Inflammatory macrophage (primary cell): ENCODE data around the gene GPR179.

Source experiments
- DNase-seq, 2 donors: peaks; one replicate each; pipeline ENCODE4 v3.0.0-alpha.2; 2020 to 2022

Gene GPR179

GRCh38 chr17:38342886-38343607 is 709 bp downstream of the GPR179 start:
- no peak for DNase-seq

GRCh38 chr17:38341035-38341721 is 2.6 kb downstream of the GPR179 start:
- DNase-seq = no peak

- no peak for DNase-seq
Measured at GRCh38 chr17:38339891-38340290, 3.9 kb downstream of the GPR179 start.

- DNase-seq = no peak
Measured at GRCh38 chr17:38338535-38338934, 5.2 kb downstream of the GPR179 start.

- no peak for DNase-seq
Measured at GRCh38 chr17:38338053-38338452, 5.7 kb downstream of the GPR179 start.

GRCh38 chr17:38336838-38337237 is 6.9 kb downstream of the GPR179 start:
- DNase-seq = no peak

GRCh38 chr17:38334480-38335364 is 9.0 kb downstream of the GPR179 start:
- DNase-seq = no peak

- DNase-seq = peak; percentile 28 to 36
Measured at GRCh38 chr17:38333635-38334295, 10.0 kb downstream of the GPR179 start.

- DNase-seq = no peak
Measured at GRCh38 chr17:38332735-38333134, 11.0 kb downstream of the GPR179 start.

GRCh38 chr17:38330941-38331411 is 12.8 kb downstream of the GPR179 start:
- no peak for DNase-seq

GRCh38 chr17:38329808-38330730 is 13.7 kb downstream of the GPR179 start:
- DNase-seq = no peak

- DNase-seq = no peak
Measured at GRCh38 chr17:38329284-38329683, 14.5 kb downstream of the GPR179 start.

- no peak for DNase-seq
Measured at GRCh38 chr17:38328620-38329019, 15.1 kb downstream of the GPR179 start.

GRCh38 chr17:38327936-38328335 is 15.8 kb downstream of the GPR179 start:
- DNase-seq = no peak

- peak; percentile 78 to 82 for DNase-seq
Measured at GRCh38 chr17:38326996-38327792, 16.6 kb downstream of the GPR179 start.

GRCh38 chr17:38325221-38325851 is 18.4 kb downstream of the GPR179 start:
- DNase-seq = no peak

- DNase-seq = no peak
Measured at GRCh38 chr17:38324772-38325171, 19.0 kb downstream of the GPR179 start.

GRCh38 chr17:38324141-38324697 is 19.5 kb downstream of the GPR179 start:
- DNase-seq = no peak

- no peak for DNase-seq
Measured at GRCh38 chr17:38322897-38323296, 20.9 kb downstream of the GPR179 start.
